Stimulated activated naive CD8-positive, alpha-beta T cell treated with anti-CD3 and anti-CD28 coated beads, Interleukin-15, Interleukin-2, amounts not matched to agents 100 ng/mL and 50 ng/mL, for 24 hours (primary cell): Measurements from ENCODE around the gene SORCS2.

Source experiments
- H3K27ac Mint-ChIP-seq: one replicate; pipeline ENCODE4 v1.8.0; 2021; ENCODE audit warnings: mild to moderate bottlenecking, mixed read lengths
- H3K27me3 Mint-ChIP-seq: one replicate; pipeline ENCODE4 v1.8.0; 2021; ENCODE audit warnings: mixed read lengths
- H3K36me3 Mint-ChIP-seq: one replicate; pipeline ENCODE4 v1.8.0; 2021; ENCODE audit warnings: low read depth, mixed read lengths
- H3K4me1 Mint-ChIP-seq: one replicate; pipeline ENCODE4 v1.8.0; 2021; ENCODE audit warnings: low read depth, mixed read lengths
- H3K4me3 Mint-ChIP-seq: one replicate; pipeline ENCODE4 v1.8.0; 2021; ENCODE audit warnings: mild to moderate bottlenecking, mixed read lengths
- H3K9me3 Mint-ChIP-seq: one replicate; pipeline ENCODE4 v1.8.0; 2021; ENCODE audit warnings: mixed read lengths

SORCS2 gene

GRCh38 chr4:7275490-7276154, 83.3 kb downstream of the SORCS2 start:
- H3K4me1 Mint-ChIP-seq: no peaks in the 10 kb centered on the region

GRCh38 chr4:7276515-7276914, 84.2 kb downstream of the SORCS2 start:
- no peaks in the 10 kb centered on the region for H3K36me3 Mint-ChIP-seq
- H3K27me3 Mint-ChIP-seq: no peaks in the 10 kb centered on the region
- no peak overlapping the region for H3K27ac Mint-ChIP-seq
- no peaks in the 10 kb centered on the region for H3K9me3 Mint-ChIP-seq
- no peak overlapping the region for H3K4me3 Mint-ChIP-seq
- H3K4me1 Mint-ChIP-seq: no peaks in the 10 kb centered on the region

More at GRCh38 chr4:7275490-7276154, 83.3 kb downstream of the SORCS2 start:
- Mint-ChIP-seq H3K4me3 (no peak overlapping the region), H3K36me3 (no peaks in the 10 kb centered on the region), H3K9me3 (no peaks in the 10 kb centered on the region), H3K27ac (no peak overlapping the region), H3K27me3 (no peaks in the 10 kb centered on the region)

GRCh38 chr4:7278071-7278765, 85.9 kb downstream of the SORCS2 start:
- H3K4me3 Mint-ChIP-seq: no peak overlapping the region
- no peak overlapping the region for H3K27ac Mint-ChIP-seq
- no peaks in the 10 kb centered on the region for H3K36me3 Mint-ChIP-seq
- H3K27me3 Mint-ChIP-seq: peaks cover 9% of the 10 kb centered on the region
- no peaks in the 10 kb centered on the region for H3K4me1 Mint-ChIP-seq
- no peaks in the 10 kb centered on the region for H3K9me3 Mint-ChIP-seq

- Mint-ChIP-seq H3K27ac (no peak overlapping the region), H3K27me3 (peaks cover 9% of the 10 kb centered on the region), H3K9me3 (no peaks in the 10 kb centered on the region)
Observed at GRCh38 chr4:7278981-7279380, 86.6 kb downstream of the SORCS2 start.

GRCh38 chr4:7279902-7280301, 87.6 kb downstream of the SORCS2 start:
- Mint-ChIP-seq H3K9me3 (no peaks in the 10 kb centered on the region), H3K36me3 (no peaks in the 10 kb centered on the region), H3K27me3 (peaks cover 9% of the 10 kb centered on the region), H3K4me3 (no peak overlapping the region), H3K4me1 (no peaks in the 10 kb centered on the region), H3K27ac (no peak overlapping the region)

More at GRCh38 chr4:7278981-7279380, 86.6 kb downstream of the SORCS2 start:
- no peaks in the 10 kb centered on the region for H3K4me1 Mint-ChIP-seq
- no peaks in the 10 kb centered on the region for H3K36me3 Mint-ChIP-seq
- no peak overlapping the region for H3K4me3 Mint-ChIP-seq

- H3K27me3 Mint-ChIP-seq: peaks cover 9% of the 10 kb centered on the region
- H3K4me1 Mint-ChIP-seq: no peaks in the 10 kb centered on the region
- H3K4me3 Mint-ChIP-seq: no peak overlapping the region
- H3K27ac Mint-ChIP-seq: no peak overlapping the region
- no peaks in the 10 kb centered on the region for H3K36me3 Mint-ChIP-seq
- no peaks in the 10 kb centered on the region for H3K9me3 Mint-ChIP-seq
Observed at GRCh38 chr4:7280926-7281690, 88.8 kb downstream of the SORCS2 start.

- no peak overlapping the region for H3K4me3 Mint-ChIP-seq
- no peaks in the 10 kb centered on the region for H3K4me1 Mint-ChIP-seq
- H3K27ac Mint-ChIP-seq: peak overlapping the region; percentile 24
- H3K36me3 Mint-ChIP-seq: no peaks in the 10 kb centered on the region
- H3K27me3 Mint-ChIP-seq: peaks cover 9% of the 10 kb centered on the region
- H3K9me3 Mint-ChIP-seq: no peaks in the 10 kb centered on the region
Observed at GRCh38 chr4:7281691-7282665, 89.6 kb downstream of the SORCS2 start.

GRCh38 chr4:7282786-7283440, 90.6 kb downstream of the SORCS2 start:
- Mint-ChIP-seq H3K9me3 (no peaks in the 10 kb centered on the region), H3K4me3 (no peak overlapping the region), H3K36me3 (no peaks in the 10 kb centered on the region), H3K4me1 (no peaks in the 10 kb centered on the region), H3K27ac (no peak overlapping the region), H3K27me3 (peaks cover 9% of the 10 kb centered on the region)

- Mint-ChIP-seq H3K9me3 (no peaks in the 10 kb centered on the region), H3K4me1 (no peaks in the 10 kb centered on the region), H3K36me3 (no peaks in the 10 kb centered on the region), H3K27ac (no peak overlapping the region), H3K4me3 (no peak overlapping the region), H3K27me3 (peaks cover 9% of the 10 kb centered on the region)
Observed at GRCh38 chr4:7285244-7286094, 93.1 kb downstream of the SORCS2 start.

- Mint-ChIP-seq H3K27ac (no peak overlapping the region), H3K27me3 (peaks cover 9% of the 10 kb centered on the region), H3K36me3 (no peaks in the 10 kb centered on the region), H3K4me1 (no peaks in the 10 kb centered on the region), H3K9me3 (no peaks in the 10 kb centered on the region), H3K4me3 (no peak overlapping the region)
Observed at GRCh38 chr4:7286170-7286569, 93.8 kb downstream of the SORCS2 start.

- no peaks in the 10 kb centered on the region for H3K9me3 Mint-ChIP-seq
- H3K4me3 Mint-ChIP-seq: no peak overlapping the region
- H3K4me1 Mint-ChIP-seq: no peaks in the 10 kb centered on the region
- H3K27ac Mint-ChIP-seq: no peak overlapping the region
- H3K27me3 Mint-ChIP-seq: peaks cover 9% of the 10 kb centered on the region
- no peaks in the 10 kb centered on the region for H3K36me3 Mint-ChIP-seq
Observed at GRCh38 chr4:7286798-7287197, 94.5 kb downstream of the SORCS2 start.

- Mint-ChIP-seq H3K36me3 (no peaks in the 10 kb centered on the region), H3K9me3 (no peaks in the 10 kb centered on the region), H3K27ac (peak overlapping the region; percentile 52), H3K4me3 (no peak overlapping the region), H3K27me3 (peaks cover 6% of the 10 kb centered on the region), H3K4me1 (no peaks in the 10 kb centered on the region)
Observed at GRCh38 chr4:7287274-7287917, 95.1 kb downstream of the SORCS2 start.

GRCh38 chr4:7287918-7288280, 95.6 kb downstream of the SORCS2 start:
- no peaks in the 10 kb centered on the region for H3K36me3 Mint-ChIP-seq
- H3K27me3 Mint-ChIP-seq: peaks cover 3% of the 10 kb centered on the region
- no peak overlapping the region for H3K27ac Mint-ChIP-seq
- H3K4me1 Mint-ChIP-seq: no peaks in the 10 kb centered on the region
- no peak overlapping the region for H3K4me3 Mint-ChIP-seq
- H3K9me3 Mint-ChIP-seq: no peaks in the 10 kb centered on the region
